Neural progenitor cell (in vitro differentiated cells): ENCODE measurements around the gene PTPRT.

Experiments used
- CTCF ChIP-seq: fragments of 200-600 bp; sonication (generic); IDR thresholded peaks from 2 replicates; pipeline ENCODE4 v1.5.1; 2017; ENCODE audit warnings: antibody characterized with exemption, mild to moderate bottlenecking
- EZH2 ChIP-seq: fragments of 200-600 bp; sonication (generic); IDR thresholded peaks from 2 replicates; pipeline ENCODE4 v1.6.1; 2017; ENCODE audit warnings: antibody characterized with exemption, mild to moderate bottlenecking, moderate library complexity

GRCh38 chr20:42255821-42256220 lies 933.9 kb downstream of the PTPRT start:
- TF ChIP-seq CTCF = no peak
- no peak for TF ChIP-seq EZH2
